Measurements from ENCODE around the gene RBM47.

RBM47 gene

GRCh38 chr4:40577588-40578253 lies 51.9 kb downstream of the RBM47 start:
- no peak for DNase-seq (ENCODE audit: low read depth)
- no peak for TF ChIP-seq CTCF (conservative IDR thresholded peaks at IDR 0.05; ENCODE audit: control insufficient read depth, insufficient read depth, low read depth, low read length)
- no peak overlapping the region for H3K4me3 ChIP-seq (ENCODE audit: control insufficient read depth, low read depth, low read length)

GRCh38 chr4:40576651-40577480 lies 52.8 kb downstream of the RBM47 start:
- DNase-seq (ENCODE audit: low read depth): peak; percentile 96
- no peak overlapping the region for H3K4me3 ChIP-seq (ENCODE audit: control insufficient read depth, low read depth, low read length)
- TF ChIP-seq CTCF (conservative IDR thresholded peaks at IDR 0.05; ENCODE audit: control insufficient read depth, insufficient read depth, low read depth, low read length): no peak

- TF ChIP-seq CTCF (conservative IDR thresholded peaks at IDR 0.05; ENCODE audit: control insufficient read depth, insufficient read depth, low read depth, low read length): no peak
- DNase-seq (ENCODE audit: low read depth): no peak
- no peak overlapping the region for H3K4me3 ChIP-seq (ENCODE audit: control insufficient read depth, low read depth, low read length)
These were observed 53.8 kb downstream of the RBM47 start for GRCh38 chr4:40575846-40576245.

GRCh38 chr4:40573593-40574311 lies 55.9 kb downstream of the RBM47 start:
- H3K4me3 ChIP-seq (ENCODE audit: control insufficient read depth, low read depth, low read length): no peak overlapping the region
- TF ChIP-seq CTCF (conservative IDR thresholded peaks at IDR 0.05; ENCODE audit: control insufficient read depth, insufficient read depth, low read depth, low read length): no peak
- no peak for DNase-seq (ENCODE audit: low read depth)

- H3K4me3 ChIP-seq (ENCODE audit: control insufficient read depth, low read depth, low read length): no peak overlapping the region
- no peak for DNase-seq (ENCODE audit: low read depth)
- TF ChIP-seq CTCF (conservative IDR thresholded peaks at IDR 0.05; ENCODE audit: control insufficient read depth, insufficient read depth, low read depth, low read length): no peak
These were observed 56.9 kb downstream of the RBM47 start for GRCh38 chr4:40572692-40573310.

- TF ChIP-seq CTCF (conservative IDR thresholded peaks at IDR 0.05; ENCODE audit: control insufficient read depth, insufficient read depth, low read depth, low read length): no peak
- DNase-seq (ENCODE audit: low read depth): no peak
- no peak overlapping the region for H3K4me3 ChIP-seq (ENCODE audit: control insufficient read depth, low read depth, low read length)
These were observed 58.5 kb downstream of the RBM47 start for GRCh38 chr4:40571208-40571607.

Measured in fibroblast of mammary gland (primary cell).